GM21515 (cell line): Measurements from ENCODE around the gene PHF19.

ENCODE experiments used
- ATAC-seq: cut with Tn5 transposase; IDR thresholded peaks from one replicate; pipeline ENCODE4 v1.9.1; 2021; ENCODE audit not compliant: unreplicated experiment

The PHF19 gene

GRCh38 chr9:120818595-120818994 lies 58.4 kb downstream of the PHF19 start:
- ATAC-seq = no peak

DNA sequence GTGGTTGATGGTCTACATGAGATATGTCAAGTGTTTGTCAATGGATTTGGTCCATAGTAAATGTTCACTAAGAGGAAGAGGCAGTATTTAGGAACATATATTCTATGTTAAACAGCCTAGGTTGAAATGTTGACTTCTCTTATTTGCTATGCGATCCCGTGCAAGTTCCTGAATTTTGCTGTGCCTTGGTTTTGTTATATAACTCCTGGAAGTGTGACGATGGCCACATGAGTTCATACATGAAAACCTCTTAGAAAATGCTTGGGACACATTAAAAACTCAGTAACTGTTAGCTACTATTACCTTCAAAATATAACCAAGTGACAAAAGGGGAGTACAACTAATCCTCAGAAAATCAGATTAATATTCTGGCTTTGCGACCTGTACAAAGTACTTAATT lies 61.9 kb downstream of the PHF19 start:
- no peak for ATAC-seq

GRCh38 chr9:120808931-120809330 lies 68.1 kb downstream of the PHF19 start:
- no peak for ATAC-seq

GRCh38 chr9:120807607-120808379 lies 69.2 kb downstream of the PHF19 start:
- ATAC-seq = no peak
